Endodermal cell (in vitro differentiated cells): ENCODE measurements around the gene COA8. TPM values are rescaled to one million over a fixed set of nuclear protein-coding genes. Genes with fewer than 3 reads are reported as not detected.

Source experiments
- DNase-seq: peaks from one replicate; pipeline ENCODE4 v3.0.0-alpha.2; 2017
- H3K27ac ChIP-seq: 2 replicates; pipeline ENCODE4 v1.5.1; 2013; ENCODE audit warnings: mild to moderate bottlenecking, low read depth, low read length, moderate library complexity
- H3K27me3 ChIP-seq: 2 replicates; pipeline ENCODE4 v1.6.1; 2013; ENCODE audit warnings: mild to moderate bottlenecking, low read length, moderate library complexity; ENCODE audit not compliant: insufficient read depth, control insufficient read depth, poor library complexity, severe bottlenecking
- H3K36me3 ChIP-seq: 2 replicates; pipeline ENCODE4 v1.7.0; 2013; ENCODE audit warnings: mild to moderate bottlenecking, low read length, moderate library complexity; ENCODE audit not compliant: control insufficient read depth, insufficient read depth
- H3K4me1 ChIP-seq: one replicate; pipeline ENCODE4 v1.7.0; 2013; ENCODE audit warnings: low read length; ENCODE audit not compliant: control insufficient read depth, insufficient read depth
- H3K4me3 ChIP-seq: 2 replicates; pipeline ENCODE4 v1.5.1; 2013; ENCODE audit warnings: mild to moderate bottlenecking, low read length, moderate library complexity
- H3K9ac ChIP-seq: 2 replicates; pipeline ENCODE4 v1.6.1; 2013; ENCODE audit warnings: mild to moderate bottlenecking, low read length, moderate library complexity; ENCODE audit not compliant: poor library complexity, severe bottlenecking; ENCODE audit errors: extremely low read depth
- H3K9me3 ChIP-seq: 2 replicates; pipeline ENCODE4 v1.6.1; 2013; ENCODE audit warnings: mild to moderate bottlenecking, low read length, moderate library complexity; ENCODE audit not compliant: control insufficient read depth
- H3K27ac Mint-ChIP-seq: 2 replicates; pipeline ENCODE4 v1.8.0; 2020; ENCODE audit warnings: mixed read lengths
- H3K27me3 Mint-ChIP-seq: 2 replicates; pipeline ENCODE4 v1.8.0; 2021; ENCODE audit warnings: mild to moderate bottlenecking, mixed read lengths; ENCODE audit not compliant: insufficient read depth
- H3K36me3 Mint-ChIP-seq: 2 replicates; pipeline ENCODE4 v1.8.0; 2020; ENCODE audit warnings: low read depth, mixed read lengths
- H3K4me1 Mint-ChIP-seq: 2 replicates; pipeline ENCODE4 v1.8.0; 2020; ENCODE audit warnings: mixed read lengths
- H3K4me3 Mint-ChIP-seq: 2 replicates; pipeline ENCODE4 v1.8.0; 2020; ENCODE audit warnings: mild to moderate bottlenecking, moderate library complexity, mixed read lengths
- H3K9me3 Mint-ChIP-seq: 2 replicates; pipeline ENCODE4 v1.8.0; 2020; ENCODE audit warnings: mild to moderate bottlenecking, mixed read lengths
- CTCF ChIP-seq: fragments of 200-600 bp; sonication (generic); conservative IDR thresholded peaks from 2 replicates; pipeline ENCODE4 v1.5.0; 2021; ENCODE audit warnings: antibody characterized with exemption, mild to moderate bottlenecking
- WGBS, 2 experiments: methylation state at CpG; one replicate each; pipeline versions ENCODE4 v1.1.5 to v1.1.7; 2013; ENCODE audit warnings: missing lambda C conversion rate in 2 of 2, mixed read lengths in 1 of 2; ENCODE audit not compliant: insufficient coverage in 1 of 2, insufficient read length in 1 of 2; 5-methylcytosine and 5-hydroxymethylcytosine counted together
- total RNA-seq, 2 donors: library from RNA; stranded (reverse); fragmentation: NEBNext Ultra II Directional in 1 of 2; extraction: Animal tissue kit (Norgen Biotek cat#: 25700) in 1 of 2; gene quantifications; 2 replicates in 1 of 2; 3 replicates in 1 of 2; pipeline ENCODE4 v1.2.1, GENCODE V29; 2021

COA8 gene
- total RNA-seq, 2 donors from 2014 or later = 30.1 to 39.8 TPM

GRCh38 chr14:103530831-103531230, 31.9 kb upstream of the COA8 start:
- Histone ChIP-seq H3K4me3 (no peak overlapping the region), H3K9me3 (no peaks in the 10 kb centered on the region), H3K9ac (no peak overlapping the region), H3K27ac (no peak overlapping the region), H3K27me3 (no peaks in the 10 kb centered on the region), H3K4me1 (peaks cover 15% of the 10 kb centered on the region), H3K36me3 (peaks cover 7% of the 10 kb centered on the region)
- Mint-ChIP-seq H3K4me3 (peak overlapping the region; percentile 82), H3K9me3 (no peaks in the 10 kb centered on the region), H3K27ac (no peak overlapping the region), H3K4me1 (peaks cover 15% of the 10 kb centered on the region), H3K27me3 (no peaks in the 10 kb centered on the region), H3K36me3 (no peaks in the 10 kb centered on the region)
- no peak for TF ChIP-seq CTCF
- 92 to 100% methylated on average over 7 to 11 of the region's 11 CpGs for WGBS, 2 experiments
- no peak for DNase-seq

GRCh38 chr14:103531421-103532215, 31.1 kb upstream of the COA8 start:
- H3K4me1 Mint-ChIP-seq = peaks cover 13% of the 10 kb centered on the region
- no peaks in the 10 kb centered on the region for H3K9me3 Mint-ChIP-seq
- H3K27ac ChIP-seq = no peak overlapping the region
- peaks cover 7% of the 10 kb centered on the region for H3K36me3 ChIP-seq
- no peak for DNase-seq
- no peak overlapping the region for H3K4me3 ChIP-seq
- no peaks in the 10 kb centered on the region for H3K9me3 ChIP-seq
- H3K27ac Mint-ChIP-seq = no peak overlapping the region
- TF ChIP-seq CTCF = no peak
- H3K4me3 Mint-ChIP-seq = no peak overlapping the region
- H3K36me3 Mint-ChIP-seq = no peaks in the 10 kb centered on the region
- no peaks in the 10 kb centered on the region for H3K27me3 Mint-ChIP-seq
- H3K27me3 ChIP-seq = no peaks in the 10 kb centered on the region
- peaks cover 7% of the 10 kb centered on the region for H3K4me1 ChIP-seq
- 94 to 98% methylated on average over 6 to 15 of the region's 15 CpGs for WGBS, 2 experiments
- no peak overlapping the region for H3K9ac ChIP-seq

- no peak for DNase-seq
- TF ChIP-seq CTCF = no peak
Observed at GRCh38 chr14:103532216-103533136, 30.3 kb upstream of the COA8 start.

More at GRCh38 chr14:103532216-103533136, 30.3 kb upstream of the COA8 start:
- H3K27ac ChIP-seq = no peak overlapping the region
- WGBS, 2 experiments = 92 to 94% methylated on average over 18 to 32 of the region's 32 CpGs
- H3K27me3 Mint-ChIP-seq = no peaks in the 10 kb centered on the region
- peaks cover 13% of the 10 kb centered on the region for H3K4me1 Mint-ChIP-seq
- H3K36me3 Mint-ChIP-seq = no peaks in the 10 kb centered on the region
- peaks cover 7% of the 10 kb centered on the region for H3K4me1 ChIP-seq
- no peaks in the 10 kb centered on the region for H3K9me3 ChIP-seq
- H3K9me3 Mint-ChIP-seq = no peaks in the 10 kb centered on the region
- H3K27me3 ChIP-seq = no peaks in the 10 kb centered on the region
- H3K4me3 Mint-ChIP-seq = no peak overlapping the region
- H3K27ac Mint-ChIP-seq = no peak overlapping the region
- no peak overlapping the region for H3K9ac ChIP-seq
- H3K36me3 ChIP-seq = peaks cover 7% of the 10 kb centered on the region
- no peak overlapping the region for H3K4me3 ChIP-seq
